Breast epithelium (tissue), 4 donors: Measurements from ENCODE around the gene ALKBH2. TPM values are rescaled to one million over a fixed set of nuclear protein-coding genes. Genes with fewer than 3 reads are reported as not detected.

ENCODE experiments used
- DNase-seq, 2 donors: peaks; one replicate each; pipeline ENCODE4 v3.0.0-alpha.2; 2019; ENCODE audit warnings: low spot score in 2 of 2
- H3K27ac ChIP-seq, 2 donors: fragments of 200-600 bp; sonication (generic) in 1 of 2; one replicate each; pipeline ENCODE4 v1.5.1; 2016 to 2019; ENCODE audit warnings: mild to moderate bottlenecking in 1 of 2
- H3K27me3 ChIP-seq, 2 donors: fragments of 200-600 bp; sonication (generic) in 1 of 2; one replicate each; pipeline versions ENCODE4 v1.5.1 to v1.6.0; 2017 to 2019; ENCODE audit warnings: control low read depth in 1 of 2, mild to moderate bottlenecking in 1 of 2
- H3K36me3 ChIP-seq: fragments of 200-600 bp; one replicate; pipeline ENCODE4 v1.5.1; 2019
- H3K4me1 ChIP-seq, 2 donors: fragments of 200-600 bp; sonication (generic); one replicate each; pipeline ENCODE4 v1.5.1; 2016 to 2019; ENCODE audit warnings: control low read depth in 1 of 2
- H3K4me3 ChIP-seq, 3 donors: fragments of 200-600 bp; sonication (generic); 1 replicate in 2 of 3; 2 replicates in 1 of 3; pipeline ENCODE4 v1.5.1; 2016 to 2019; ENCODE audit warnings: mild to moderate bottlenecking in 3 of 3, moderate library complexity in 2 of 3
- H3K9me3 ChIP-seq, 2 donors: fragments of 200-600 bp; sonication (generic) in 1 of 2; one replicate each; pipeline ENCODE4 v1.5.1; 2016 to 2019; ENCODE audit warnings: control low read depth in 1 of 2
- CTCF ChIP-seq, 3 donors: fragments of 450-650 bp; IDR thresholded peaks; one replicate each; pipeline ENCODE4 v1.5.1; 2016 to 2017; ENCODE audit warnings: antibody characterized with exemption in 3 of 3, mild to moderate bottlenecking in 3 of 3, moderate library complexity in 3 of 3
- POLR2A ChIP-seq: fragments of 450-650 bp; IDR thresholded peaks from one replicate; pipeline ENCODE4 v1.6.1; 2016; ENCODE audit warnings: antibody characterized with exemption, mild to moderate bottlenecking, moderate library complexity
- POLR2AphosphoS5 ChIP-seq, 3 donors: sonication (generic); formaldehyde crosslinking; IDR thresholded peaks; one replicate each; pipeline ENCODE4 v1.6.1; 2017; ENCODE audit warnings: antibody characterized with exemption in 3 of 3
- intact Hi-C: fragments of 100-400 bp; cut with DNase I; formaldehyde crosslinking; loops from one replicate; pipeline ENCODE4 v1.15.1; 2023; ENCODE audit warnings: low total_unique reads
- total RNA-seq, 3 donors: library from RNA; depleted of rRNA; stranded (reverse); fragments of >200 nt; gene quantifications; one replicate each; pipeline ENCODE4 v1.1.0, GENCODE V29; 2016

Gene ALKBH2
- total RNA-seq, 3 donors from 2014 or later, result 18.9 to 27.2 (median 18.9) TPM

DNA sequence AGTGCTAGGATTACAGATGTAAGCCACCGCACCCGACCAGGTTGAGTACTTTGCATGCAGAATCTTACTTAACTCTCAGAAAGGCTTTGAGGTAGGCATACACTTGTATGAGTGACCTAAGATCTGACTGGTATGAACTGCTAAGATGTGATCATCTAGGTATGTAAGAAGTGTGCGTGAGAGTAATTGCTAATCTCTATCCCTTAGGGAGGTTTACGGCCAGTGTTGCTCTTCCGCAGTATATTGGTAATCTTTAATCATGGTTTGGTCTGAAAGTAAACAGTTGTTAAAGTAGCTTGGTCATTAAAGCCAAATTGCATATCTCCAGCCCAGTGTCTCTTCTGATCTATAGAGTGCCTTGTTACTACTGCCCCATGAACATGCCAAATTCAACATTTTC is 11.9 kb upstream of the ALKBH2 start:
- Histone ChIP-seq H3K4me1 (no peaks in the 10 kb centered on the region), H3K4me3 (no peak overlapping the region), H3K27ac (no peak overlapping the region), H3K9me3 (no peaks in the 10 kb centered on the region), H3K27me3 (no peaks in the 10 kb centered on the region), H3K36me3 (no peaks in the 10 kb centered on the region)
- intact Hi-C loops, result loop anchor here (10.0 kb wide), 1 partner anchor 760 kb away; no protein-coding TSS in a partner anchor
- no peak for DNase-seq
- no peak for TF ChIP-seq CTCF (IDR thresholded peaks at IDR 0.05)
- no peak for TF ChIP-seq POLR2AphosphoS5 (IDR thresholded peaks at IDR 0.05)
- TF ChIP-seq POLR2A, result no peak

DNA sequence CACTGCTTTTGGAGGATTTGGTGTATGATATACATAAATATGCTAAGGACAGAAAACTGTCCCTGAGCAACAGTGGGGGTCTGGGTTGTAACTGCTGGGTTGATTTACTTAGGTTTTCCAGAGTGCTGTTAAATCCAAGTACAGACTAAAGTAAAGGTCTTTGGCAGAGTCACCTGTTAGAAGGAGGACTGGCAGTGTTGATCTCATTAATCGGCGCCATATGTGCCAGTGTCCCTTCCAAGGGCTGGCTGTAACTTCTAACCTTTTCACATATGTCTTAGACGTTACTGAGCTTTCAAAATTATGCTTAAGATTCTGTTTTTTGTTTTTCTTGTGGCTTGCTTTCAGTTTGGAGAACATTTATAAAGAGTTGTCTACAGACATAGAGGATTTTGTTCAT is 9.2 kb upstream of the ALKBH2 start:
- intact Hi-C loops, result loop anchor here (10.0 kb wide), 1 partner anchor 762 kb away; no protein-coding TSS in a partner anchor
- H3K4me3 ChIP-seq, result no peak overlapping the region
- H3K9me3 ChIP-seq, result no peaks in the 10 kb centered on the region
- no peak for DNase-seq
- H3K27me3 ChIP-seq, result no peaks in the 10 kb centered on the region
- H3K36me3 ChIP-seq, result no peaks in the 10 kb centered on the region
- TF ChIP-seq POLR2AphosphoS5 (IDR thresholded peaks at IDR 0.05), result no peak
- no peak for TF ChIP-seq CTCF (IDR thresholded peaks at IDR 0.05)
- TF ChIP-seq POLR2A, result no peak
- peaks cover 2 to 8% of the 10 kb centered on the region in 2 donors for H3K4me1 ChIP-seq
- no peak overlapping the region for H3K27ac ChIP-seq

GRCh38 chr12:109100741-109101140 is 7.5 kb upstream of the ALKBH2 start:
- H3K9me3 ChIP-seq, result no peaks in the 10 kb centered on the region
- H3K27ac ChIP-seq, result no peak overlapping the region
- intact Hi-C loops, result loop anchor here (10.0 kb wide), 1 partner anchor 764 kb away; no protein-coding TSS in a partner anchor
- peaks cover 5 to 11% of the 10 kb centered on the region in 2 donors for H3K4me1 ChIP-seq
- H3K4me3 ChIP-seq, result no peak overlapping the region
- no peaks in the 10 kb centered on the region for H3K27me3 ChIP-seq
- H3K36me3 ChIP-seq, result no peaks in the 10 kb centered on the region
- no peak for DNase-seq
- TF ChIP-seq CTCF (IDR thresholded peaks at IDR 0.05), result no peak
- TF ChIP-seq POLR2AphosphoS5 (IDR thresholded peaks at IDR 0.05), result no peak
- no peak for TF ChIP-seq POLR2A

DNA sequence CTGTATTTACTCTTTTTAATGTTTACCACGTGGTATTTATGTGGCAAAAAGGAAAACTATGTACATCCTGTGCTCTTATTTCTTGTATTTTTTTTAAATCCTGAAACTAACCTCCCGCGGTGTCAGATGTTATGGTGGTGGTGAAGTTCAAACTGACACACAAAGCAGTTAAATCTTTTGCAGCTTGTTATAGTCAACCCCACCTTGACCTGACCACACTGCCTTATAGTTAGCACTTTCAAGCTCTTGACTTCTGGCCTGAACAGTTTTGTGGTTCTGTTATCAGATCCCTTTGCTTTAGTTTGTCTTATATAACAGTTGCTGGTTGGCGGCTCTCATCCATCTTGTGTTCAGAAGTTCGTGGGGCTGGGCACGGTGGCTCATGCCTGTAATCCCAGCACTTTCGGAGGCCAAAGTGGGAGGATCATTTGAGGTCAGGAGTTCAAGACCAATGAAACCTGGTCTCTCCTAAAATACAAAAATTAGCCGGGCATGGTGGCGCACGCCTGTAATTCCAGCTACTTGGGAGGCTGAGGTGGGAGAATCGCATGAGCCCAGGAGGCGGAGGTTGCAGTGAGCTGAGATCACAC is 6.3 kb upstream of the ALKBH2 start:
- no peaks in the 10 kb centered on the region for H3K9me3 ChIP-seq
- DNase-seq, result peak in 1 of 2 donors; percentile 2
- peak overlapping the region; percentile 87 to 92 for H3K27ac ChIP-seq
- H3K27me3 ChIP-seq, result no peaks in the 10 kb centered on the region
- H3K4me3 ChIP-seq, result peak overlapping the region; percentile 80 to 86 (median 82)
- no peaks in the 10 kb centered on the region for H3K36me3 ChIP-seq
- TF ChIP-seq POLR2A (no peak), CTCF (IDR thresholded peaks at IDR 0.05) (no peak), POLR2AphosphoS5 (IDR thresholded peaks at IDR 0.05) (no peak)
- H3K4me1 ChIP-seq, result peaks cover 5 to 11% of the 10 kb centered on the region in 2 donors
- intact Hi-C loops, result loop anchor here (10.0 kb wide), 1 partner anchor 765 kb away; no protein-coding TSS in a partner anchor

- peak in 1 of 2 donors; percentile 15 for DNase-seq
- no peaks in the 10 kb centered on the region for H3K9me3 ChIP-seq
- TF ChIP-seq POLR2AphosphoS5 (IDR thresholded peaks at IDR 0.05), result no peak
- no peak for TF ChIP-seq CTCF (IDR thresholded peaks at IDR 0.05)
- TF ChIP-seq POLR2A, result no peak
- peak overlapping the region; percentile 80 to 86 (median 82) for H3K4me3 ChIP-seq
- peak overlapping the region; percentile 87 to 92 for H3K27ac ChIP-seq
- H3K36me3 ChIP-seq, result no peaks in the 10 kb centered on the region
- intact Hi-C loops, result no loop called here
- H3K27me3 ChIP-seq, result no peaks in the 10 kb centered on the region
- peaks cover 5 to 11% of the 10 kb centered on the region in 2 donors for H3K4me1 ChIP-seq
Measured at GRCh38 chr12:109098651-109099050, 5.4 kb upstream of the ALKBH2 start.
